NCI-H446 treated with DMSO at 0.1 percent for 48 hours (cell line): ENCODE data around the gene PAX5.

Experiments used
- DNase-seq: peaks from one replicate; lab custom pipeline; 2025; lab: John Stamatoyannopoulos, UW

PAX5 gene

GRCh38 chr9:36987409-36987808 lies 46.7 kb downstream of the PAX5 start:
- DNase-seq = no peak

DNA sequence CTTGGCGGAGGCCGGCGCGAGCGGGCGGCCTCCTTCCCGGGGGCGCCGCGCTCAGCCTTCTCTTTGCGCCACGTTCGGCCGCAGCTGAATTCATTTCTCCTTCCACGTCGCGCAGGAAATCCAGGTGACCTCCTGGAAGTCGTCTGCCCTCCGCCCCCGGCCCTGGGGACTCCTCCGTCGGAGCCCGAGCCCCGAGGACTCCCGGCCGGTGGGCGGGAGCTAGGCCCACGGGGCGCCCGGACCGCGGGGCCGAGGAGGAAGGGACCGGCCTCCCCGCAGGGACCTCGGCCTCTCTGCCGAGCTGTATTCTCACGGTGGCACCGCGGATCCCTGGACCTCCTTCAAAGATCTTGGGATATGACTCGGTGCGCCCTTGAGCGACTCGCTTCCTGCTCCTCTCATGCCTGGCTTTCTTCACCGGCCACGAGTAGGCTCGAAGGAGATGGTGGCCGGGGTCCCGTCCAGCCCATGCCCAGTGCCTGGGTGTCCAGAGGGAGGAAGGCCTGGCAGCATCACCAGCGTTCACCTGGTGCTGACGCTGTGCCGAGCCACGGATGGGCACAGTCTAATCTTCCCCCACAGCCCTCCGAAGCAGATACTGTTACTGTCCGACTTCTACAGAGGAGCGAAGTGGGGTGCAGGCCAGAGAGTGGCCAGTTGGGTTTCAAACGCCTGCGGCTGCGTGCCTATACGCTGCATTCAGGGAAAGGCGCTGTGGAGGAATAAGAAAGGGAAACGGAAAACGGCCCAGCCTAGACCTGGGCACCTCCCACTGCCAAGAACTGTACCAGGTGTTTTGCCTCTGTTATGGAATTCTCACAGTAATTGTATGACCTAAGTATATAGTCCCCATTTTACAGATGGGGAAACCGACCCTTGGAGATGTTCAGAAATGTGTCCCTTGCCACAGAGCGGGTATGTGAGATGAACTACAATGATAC lies 47.3 kb downstream of the PAX5 start:
- DNase-seq = no peak

DNA sequence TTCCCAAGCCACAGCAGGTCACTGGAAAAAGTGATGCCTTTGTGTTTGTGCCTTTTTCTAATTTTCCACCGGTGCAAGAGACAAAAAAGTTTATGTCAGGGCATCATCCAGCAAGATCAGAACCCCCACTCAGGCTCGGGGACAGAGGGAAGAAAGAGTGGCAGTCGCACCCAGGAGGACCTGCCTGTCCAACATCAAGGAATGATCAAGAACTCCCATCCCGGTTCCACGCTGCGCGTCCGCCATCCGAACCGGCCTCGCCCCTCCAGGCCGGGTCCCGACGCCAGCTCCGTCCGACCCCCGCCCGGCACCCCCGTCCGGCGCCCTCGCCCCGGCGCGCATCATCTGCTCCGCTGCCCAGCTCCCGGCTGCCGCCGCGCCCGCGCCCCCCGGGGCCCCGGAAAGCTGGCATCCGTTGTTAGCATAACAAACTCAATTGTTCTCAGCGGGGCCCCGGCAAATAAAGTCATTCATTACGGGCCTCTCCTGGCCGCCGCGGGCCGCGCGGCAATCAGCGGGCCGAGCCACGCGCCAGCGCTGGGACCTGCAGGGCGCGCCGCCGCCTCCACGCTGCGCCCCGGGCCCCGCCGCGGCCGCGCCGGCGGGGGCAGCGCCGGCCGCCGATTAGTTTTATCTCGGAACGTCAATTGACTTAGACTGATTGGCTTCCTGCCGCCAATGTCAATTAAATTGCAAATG lies 48.1 kb downstream of the PAX5 start:
- DNase-seq = no peak

- no peak for DNase-seq
Observed at GRCh38 chr9:36985061-36985768, 48.9 kb downstream of the PAX5 start.

DNA sequence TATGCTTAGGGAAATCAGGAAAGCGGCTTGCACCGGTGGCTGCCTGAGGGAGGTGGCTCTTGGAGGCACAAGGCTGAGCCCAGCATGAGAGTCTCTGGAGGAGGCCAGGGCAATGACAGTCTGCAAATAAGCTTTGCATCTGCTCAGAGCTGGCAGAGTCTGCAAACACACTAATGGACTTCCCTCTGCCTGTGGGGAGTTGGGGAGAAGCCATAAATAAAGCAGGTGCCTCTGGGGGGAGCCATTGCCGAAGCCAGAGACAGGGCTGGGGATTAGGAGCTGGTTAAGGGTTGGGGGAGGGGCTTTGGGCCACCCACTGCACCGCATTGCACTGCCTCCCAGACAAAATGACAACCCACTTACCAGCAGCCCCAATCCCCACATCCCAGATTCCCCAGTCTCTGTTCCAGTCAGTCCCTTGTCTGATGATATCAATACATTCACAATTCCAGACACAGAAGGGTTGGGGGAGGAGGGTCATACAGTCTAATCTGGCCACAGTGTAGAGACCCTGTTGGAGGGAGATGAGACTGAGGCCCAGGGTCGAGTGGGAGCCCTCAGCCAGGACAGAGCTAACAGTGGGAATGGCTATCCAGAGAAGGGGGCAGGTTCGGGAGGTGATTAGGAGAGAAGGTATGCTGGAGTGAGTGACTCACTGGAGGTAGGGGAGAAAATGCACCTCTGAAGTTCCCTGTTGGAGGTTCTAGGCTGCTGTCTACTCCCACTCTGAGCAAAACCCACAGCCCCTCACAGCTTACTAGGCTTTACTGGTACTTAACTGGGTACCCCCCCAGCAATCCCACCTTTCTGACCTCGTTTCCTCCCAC lies 53.7 kb downstream of the PAX5 start:
- peak; percentile 63 for DNase-seq

DNA sequence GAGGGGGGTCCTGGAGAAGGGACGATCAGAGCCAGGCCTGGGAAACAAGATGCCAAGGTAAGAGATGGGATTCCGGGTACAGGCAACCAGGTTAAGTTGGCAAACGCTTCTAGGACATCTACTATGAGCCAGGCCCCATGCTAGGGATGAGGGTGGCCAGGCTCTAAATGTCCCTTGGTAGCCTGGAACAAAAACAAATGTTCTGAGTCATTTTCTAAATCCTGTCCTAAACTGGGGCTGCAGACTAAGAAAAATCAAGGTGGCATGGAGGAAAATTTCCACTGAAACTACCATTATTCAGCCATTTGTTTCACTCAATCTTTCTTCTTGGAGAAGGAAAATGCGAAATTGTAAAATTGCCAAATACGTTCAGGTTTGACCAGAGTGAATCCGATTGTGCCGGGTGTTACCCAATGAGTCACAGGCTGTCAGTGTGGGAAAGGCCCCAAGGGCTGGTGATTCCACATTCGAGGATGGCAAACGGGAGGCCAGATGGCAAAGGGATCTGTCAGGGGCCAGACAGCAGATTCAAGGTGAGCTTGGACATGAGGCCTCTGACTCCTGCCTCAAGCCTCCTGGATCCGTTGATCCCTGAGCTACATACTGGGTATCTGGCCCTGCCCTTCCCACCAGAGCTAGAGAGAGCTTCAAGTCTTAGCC lies 57.6 kb downstream of the PAX5 start:
- DNase-seq = peak; percentile 40

DNA sequence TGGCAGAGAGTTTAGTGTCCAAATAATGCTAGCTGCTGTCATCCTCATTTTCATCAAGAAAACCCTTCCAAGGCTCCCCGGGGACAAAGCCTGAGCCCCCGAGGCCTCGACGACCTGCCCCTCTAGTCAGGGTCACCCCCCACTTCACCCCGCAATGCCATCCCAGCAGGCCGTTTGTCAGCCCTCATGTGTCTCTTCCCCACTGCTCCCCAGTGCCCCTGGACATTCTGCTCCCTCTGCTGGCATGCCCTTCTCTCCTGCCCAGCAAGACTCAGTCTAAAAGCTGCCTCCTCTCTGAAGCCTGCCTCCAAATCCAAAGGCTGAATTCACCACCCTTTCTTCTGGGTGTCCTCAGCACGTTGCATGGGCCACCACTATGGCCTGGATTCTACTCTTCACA lies 59.3 kb downstream of the PAX5 start:
- no peak for DNase-seq

DNA sequence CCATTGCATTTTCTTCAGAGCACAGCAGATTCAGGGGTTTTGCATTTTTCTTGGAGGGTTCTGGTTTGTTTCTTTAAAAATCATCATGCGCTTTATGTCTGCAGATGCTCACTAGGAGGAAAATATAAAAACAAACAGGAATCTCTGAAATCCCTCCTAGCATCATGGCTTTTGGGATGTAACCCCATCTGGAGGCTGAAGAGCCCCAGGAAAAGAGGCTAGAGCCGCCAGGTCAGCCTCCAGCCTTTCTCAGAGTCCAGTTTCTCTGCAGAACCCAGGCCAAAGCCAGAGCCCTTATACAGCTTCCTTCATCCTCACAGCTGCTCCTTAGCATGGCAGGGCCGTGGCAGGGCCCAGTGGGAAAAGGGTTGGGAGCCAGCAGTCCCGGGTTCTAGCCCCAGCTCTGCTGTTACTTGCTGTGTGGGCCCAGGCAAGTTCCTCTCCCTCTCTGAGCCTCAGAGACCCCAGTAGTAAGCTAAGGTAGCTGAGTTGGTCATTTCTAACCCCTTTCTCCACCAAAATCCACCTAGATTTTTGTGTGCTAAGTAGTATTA lies 62.1 kb downstream of the PAX5 start:
- DNase-seq = no peak

DNA sequence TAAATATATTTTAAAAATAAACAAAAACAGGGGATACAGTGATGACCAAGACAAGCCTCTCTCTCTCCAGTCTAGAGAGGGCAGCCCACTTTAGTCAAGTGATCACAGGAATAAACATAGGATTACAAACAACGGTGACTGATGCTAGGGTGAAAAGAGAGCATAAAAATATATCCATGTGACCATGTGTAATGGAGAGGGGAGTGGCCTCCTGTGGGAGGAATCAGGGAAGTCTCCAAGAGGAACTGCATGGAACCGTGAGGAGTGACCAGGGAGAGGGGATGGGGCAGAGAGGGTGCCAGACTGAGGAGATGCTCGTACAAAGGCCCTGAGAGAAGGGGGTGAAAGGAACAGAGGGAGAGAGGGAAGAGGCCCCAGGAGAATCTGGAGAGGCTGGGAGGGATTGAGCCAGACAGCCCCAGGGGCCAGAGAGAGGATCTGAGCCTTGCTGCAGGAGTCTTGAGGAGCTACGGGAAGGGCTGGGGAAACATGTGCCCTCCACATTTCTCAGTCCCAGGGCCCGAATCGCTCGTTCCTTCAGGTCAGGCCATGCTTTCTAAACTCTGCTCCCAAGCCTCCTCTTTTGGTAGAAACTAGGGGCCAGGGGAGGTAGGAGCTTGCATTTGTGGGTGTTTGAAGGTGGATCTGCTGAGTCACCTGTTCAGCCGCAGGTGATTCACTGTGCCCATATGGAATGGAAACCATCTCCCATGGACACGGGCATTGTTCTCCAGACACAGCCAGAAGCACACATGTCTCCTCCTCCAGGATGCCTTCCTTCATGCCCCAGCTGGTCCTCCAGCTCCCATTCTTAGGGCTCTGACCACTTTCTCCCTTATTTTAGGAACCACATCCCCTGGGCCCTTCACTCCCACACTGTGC lies 63.8 kb downstream of the PAX5 start:
- DNase-seq = no peak

GRCh38 chr9:36969216-36969771 lies 64.8 kb downstream of the PAX5 start:
- DNase-seq = no peak

DNA sequence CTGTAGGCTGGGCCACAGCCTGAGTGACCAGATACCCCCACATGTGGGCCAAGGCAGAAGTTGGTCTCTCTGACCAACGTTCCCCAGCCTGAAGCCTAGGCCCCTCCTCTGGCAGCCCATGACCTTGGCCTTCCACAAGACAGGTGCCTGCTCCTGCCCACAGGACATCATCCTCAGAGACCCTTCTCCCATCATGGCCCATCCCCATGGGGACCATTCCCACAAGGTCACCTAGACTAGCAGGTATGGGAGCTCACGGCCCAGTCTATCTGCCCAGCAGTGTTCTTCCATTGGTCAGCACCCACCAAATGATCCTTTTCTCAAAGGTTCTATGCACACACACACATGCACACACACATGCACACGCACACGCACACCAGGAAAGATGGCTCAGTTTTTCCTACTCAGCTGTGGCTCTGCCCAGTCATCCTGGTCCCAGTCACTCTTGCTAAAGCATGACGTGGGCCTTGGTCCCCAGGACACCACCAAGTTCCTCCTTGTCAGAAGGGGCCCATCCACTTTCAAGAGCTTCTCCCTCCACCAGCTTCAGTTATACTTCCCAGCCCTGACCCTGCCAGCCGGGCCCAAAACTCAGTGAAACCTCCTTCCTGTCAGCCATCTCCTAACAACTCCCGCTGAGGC lies 65.4 kb downstream of the PAX5 start:
- DNase-seq = no peak

DNA sequence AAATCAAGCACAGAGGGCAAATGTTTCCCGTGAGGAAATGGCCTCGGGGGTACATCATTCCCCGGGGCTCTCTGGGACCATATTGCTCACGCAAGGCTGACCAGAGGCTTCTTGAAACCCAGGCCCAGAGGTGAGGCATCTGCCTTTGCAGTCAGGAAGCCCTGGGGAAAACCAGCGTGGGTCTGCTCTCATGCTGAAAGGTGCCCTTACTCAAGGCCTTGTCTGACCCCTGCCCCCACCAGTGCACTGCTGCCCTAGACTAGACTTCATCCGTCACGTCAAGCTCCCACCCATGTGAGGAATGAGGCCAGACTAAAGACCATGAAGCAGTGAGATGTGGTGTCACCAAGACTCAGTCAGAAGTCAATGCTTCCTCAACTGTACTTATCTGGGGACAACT lies 66.1 kb downstream of the PAX5 start:
- DNase-seq = no peak

DNA sequence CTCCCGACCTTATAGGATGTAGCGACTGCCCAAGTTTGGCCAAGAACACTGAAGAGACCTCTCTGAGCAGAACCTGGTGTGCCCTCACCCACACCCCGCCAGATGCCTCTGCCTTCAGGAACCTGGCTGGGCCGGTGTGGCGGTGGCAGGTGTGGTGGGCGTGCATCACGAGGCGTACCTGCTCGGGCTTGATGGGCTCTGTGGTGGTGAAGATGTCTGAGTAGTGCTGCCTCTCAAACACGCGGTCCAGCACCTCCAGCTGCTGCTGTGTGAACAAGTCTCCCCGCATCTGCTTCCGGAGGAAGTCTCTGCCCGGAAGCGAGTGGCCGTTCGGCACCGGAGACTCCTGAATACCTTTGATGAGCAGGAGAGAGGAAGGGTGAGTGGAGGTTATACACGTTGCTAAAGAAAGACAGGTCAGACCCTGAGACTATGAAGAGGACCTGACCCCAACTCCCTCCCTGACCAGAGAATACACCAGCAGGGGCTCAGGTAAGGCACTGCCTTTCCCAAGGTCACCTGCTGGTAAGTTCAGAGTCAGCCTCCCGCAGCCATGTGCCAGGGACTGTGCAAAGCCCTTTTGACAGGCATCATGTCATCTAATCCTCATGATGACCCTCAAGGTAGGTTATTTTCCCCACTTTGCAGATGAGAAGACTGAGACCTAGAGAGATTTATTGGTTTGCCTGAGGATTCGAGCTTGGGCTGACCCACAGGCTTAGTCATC lies 67.5 kb downstream of the PAX5 start:
- DNase-seq = no peak

GRCh38 chr9:36964791-36965190 lies 69.3 kb downstream of the PAX5 start:
- no peak for DNase-seq

GRCh38 chr9:36963346-36963745 lies 70.7 kb downstream of the PAX5 start:
- DNase-seq = no peak

DNA sequence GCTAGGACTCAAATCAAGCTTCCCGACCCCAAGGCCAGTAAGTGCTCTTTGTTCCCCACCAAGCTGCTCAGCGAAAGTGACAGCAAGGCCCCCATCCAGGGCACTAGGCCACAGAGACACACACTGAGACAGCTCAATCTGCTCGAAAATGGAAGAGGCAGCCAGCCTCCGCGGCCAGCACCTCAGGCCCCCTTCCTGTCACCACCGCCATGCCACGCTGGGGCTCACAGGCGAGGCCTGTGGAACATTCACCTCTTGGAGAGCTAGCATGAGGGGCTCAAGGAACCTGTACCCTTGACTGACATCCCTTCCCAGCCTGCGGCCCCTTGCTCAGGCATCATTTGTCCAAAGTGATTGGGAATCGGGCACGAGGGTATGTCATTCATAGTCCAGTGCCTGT lies 71.4 kb downstream of the PAX5 start:
- DNase-seq = no peak

DNA sequence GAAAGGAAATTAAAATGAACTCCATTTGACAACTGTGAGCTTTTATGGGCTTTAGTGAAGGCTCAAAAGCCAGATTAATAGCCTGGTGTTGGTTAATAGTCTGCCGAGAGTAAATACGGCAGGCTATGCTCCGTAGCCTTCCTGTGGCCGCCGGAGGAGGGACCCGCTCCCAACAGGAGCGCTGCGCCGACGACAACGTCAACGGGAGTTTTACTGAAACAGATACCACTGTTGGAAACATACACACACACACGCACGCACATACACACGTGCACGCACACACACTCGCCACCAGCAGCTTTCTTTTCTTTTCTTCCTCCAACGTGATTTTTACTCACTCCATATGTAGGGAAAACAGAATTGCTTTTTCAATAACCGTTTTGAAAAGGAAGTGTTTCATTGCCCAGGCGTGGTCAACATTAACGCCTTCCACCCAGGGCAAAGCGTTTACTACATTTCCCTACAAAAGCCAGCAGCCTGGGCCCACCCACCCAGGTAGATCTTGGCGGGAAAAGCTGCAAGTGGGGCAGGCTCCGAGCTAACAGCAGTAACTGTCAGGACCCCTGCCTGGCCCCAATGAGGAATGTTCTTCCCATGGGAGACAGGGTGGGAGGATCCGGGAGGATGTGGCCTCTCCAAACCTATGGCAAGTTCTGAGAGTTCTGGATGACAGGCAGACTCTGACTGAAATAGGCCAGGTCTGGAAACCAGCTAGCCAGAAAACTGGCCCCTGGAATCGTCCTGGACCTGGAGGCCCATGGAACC lies 72.3 kb downstream of the PAX5 start:
- DNase-seq = no peak

DNA sequence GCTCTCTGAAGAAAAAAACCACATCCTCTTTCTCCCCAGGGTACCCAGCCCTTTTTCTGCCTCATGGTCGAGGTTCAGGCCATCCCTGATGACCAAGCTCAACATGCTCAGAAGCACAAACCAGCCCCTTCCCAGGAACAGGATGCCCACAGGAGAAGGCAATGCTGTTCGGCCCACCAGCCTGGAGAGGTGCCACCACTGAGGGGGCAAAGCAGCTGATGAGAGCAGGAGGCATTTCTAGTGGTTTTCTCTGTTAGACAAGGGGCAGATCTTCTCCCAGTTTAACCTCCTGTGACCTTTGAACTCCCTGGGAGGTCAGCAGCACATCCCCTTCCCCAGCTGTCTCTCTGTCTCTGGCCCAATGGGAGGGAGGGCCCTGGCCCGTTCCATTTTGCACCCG lies 73.0 kb downstream of the PAX5 start:
- DNase-seq = no peak
